Ascending aorta (tissue), 2 donors: ENCODE data around the gene EVI5L. TPM values are rescaled to one million over a fixed set of nuclear protein-coding genes. Genes with fewer than 3 reads are reported as not detected.

Source experiments
- DNase-seq, 2 donors: peaks; one replicate each; pipeline ENCODE4 v3.0.0-alpha.2; 2019; ENCODE audit warnings: low spot score in 2 of 2
- H3K27ac ChIP-seq, 2 donors: fragments of 200-600 bp; sonication (generic); one replicate each; pipeline ENCODE4 v1.5.1; 2016 to 2017; ENCODE audit warnings: mild to moderate bottlenecking in 1 of 2
- H3K27me3 ChIP-seq: fragments of 200-600 bp; sonication (generic); one replicate; pipeline ENCODE4 v1.5.1; 2017
- H3K36me3 ChIP-seq, 2 donors: fragments of 200-600 bp; sonication (generic); one replicate each; pipeline ENCODE4 v1.5.1; 2016
- H3K4me1 ChIP-seq, 2 donors: fragments of 200-600 bp; sonication (generic); one replicate each; pipeline ENCODE4 v1.5.1; 2016 to 2017; ENCODE audit warnings: mild to moderate bottlenecking in 1 of 2
- H3K4me3 ChIP-seq, 2 donors: fragments of 200-600 bp; sonication (generic); one replicate each; pipeline ENCODE4 v1.5.1; 2016 to 2017; ENCODE audit warnings: mild to moderate bottlenecking in 1 of 2
- H3K9me3 ChIP-seq, 2 donors: fragments of 200-600 bp; sonication (generic); one replicate each; pipeline ENCODE4 v1.5.1; 2016
- intact Hi-C: fragments of 100-400 bp; cut with DNase I; formaldehyde crosslinking; loops from one replicate; pipeline ENCODE4 v1.15.1; 2023
- total RNA-seq: library from RNA; depleted of rRNA; stranded (reverse); fragments of >200 nt; gene quantifications from one replicate; pipeline ENCODE4 v1.1.0, GENCODE V29; 2016
- TF ChIP-seq, protein P1 (sequence below), 3 experiments: fragments of 200-600 bp in 2 of 3; fragments of 450-650 bp in 1 of 3; sonication (generic) in 2 of 3; IDR thresholded peaks; one replicate each; pipeline ENCODE4 v1.5.1; 2016 to 2019; ENCODE audit warnings: antibody characterized with exemption in 3 of 3, mild to moderate bottlenecking in 1 of 3, moderate library complexity in 1 of 3

The EVI5L gene
- total RNA-seq, 1 donor from 2014 or later, result 27.7 TPM

DNA sequence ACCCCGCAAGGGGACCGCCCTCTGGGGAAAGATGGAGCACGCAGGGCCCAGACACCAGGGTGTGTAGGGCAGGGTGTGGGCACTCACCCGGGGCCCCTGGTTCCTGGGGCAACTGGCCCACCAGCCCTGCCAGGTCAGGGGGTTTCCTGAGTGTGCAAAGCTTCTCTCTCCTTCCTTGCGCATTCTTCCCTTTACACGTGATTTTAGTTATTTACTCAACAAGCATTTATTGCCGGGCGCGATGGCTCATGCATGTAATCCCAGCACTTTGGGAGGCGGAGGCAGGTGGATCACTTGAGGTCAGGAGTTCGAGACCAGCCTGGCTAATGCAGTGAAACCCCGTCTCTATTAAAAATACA is 23.7 kb downstream of the EVI5L start:
- Histone ChIP-seq H3K27ac (no peak overlapping the region), H3K27me3 (no peaks in the 10 kb centered on the region), H3K36me3 (peaks cover 2 to 9% of the 10 kb centered on the region in 2 donors), H3K4me3 (no peak overlapping the region), H3K9me3 (no peaks in the 10 kb centered on the region), H3K4me1 (no peaks in the 10 kb centered on the region)
- intact Hi-C loops, result loop anchor here (5.0 kb wide), 1 partner anchor 154 kb away; the partner anchor contains the start of gene ELAVL1
- no peak for DNase-seq
- TF ChIP-seq, protein P1, sequence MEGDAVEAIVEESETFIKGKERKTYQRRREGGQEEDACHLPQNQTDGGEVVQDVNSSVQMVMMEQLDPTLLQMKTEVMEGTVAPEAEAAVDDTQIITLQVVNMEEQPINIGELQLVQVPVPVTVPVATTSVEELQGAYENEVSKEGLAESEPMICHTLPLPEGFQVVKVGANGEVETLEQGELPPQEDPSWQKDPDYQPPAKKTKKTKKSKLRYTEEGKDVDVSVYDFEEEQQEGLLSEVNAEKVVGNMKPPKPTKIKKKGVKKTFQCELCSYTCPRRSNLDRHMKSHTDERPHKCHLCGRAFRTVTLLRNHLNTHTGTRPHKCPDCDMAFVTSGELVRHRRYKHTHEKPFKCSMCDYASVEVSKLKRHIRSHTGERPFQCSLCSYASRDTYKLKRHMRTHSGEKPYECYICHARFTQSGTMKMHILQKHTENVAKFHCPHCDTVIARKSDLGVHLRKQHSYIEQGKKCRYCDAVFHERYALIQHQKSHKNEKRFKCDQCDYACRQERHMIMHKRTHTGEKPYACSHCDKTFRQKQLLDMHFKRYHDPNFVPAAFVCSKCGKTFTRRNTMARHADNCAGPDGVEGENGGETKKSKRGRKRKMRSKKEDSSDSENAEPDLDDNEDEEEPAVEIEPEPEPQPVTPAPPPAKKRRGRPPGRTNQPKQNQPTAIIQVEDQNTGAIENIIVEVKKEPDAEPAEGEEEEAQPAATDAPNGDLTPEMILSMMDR (IDR thresholded peaks at IDR 0.05), result no peak

DNA sequence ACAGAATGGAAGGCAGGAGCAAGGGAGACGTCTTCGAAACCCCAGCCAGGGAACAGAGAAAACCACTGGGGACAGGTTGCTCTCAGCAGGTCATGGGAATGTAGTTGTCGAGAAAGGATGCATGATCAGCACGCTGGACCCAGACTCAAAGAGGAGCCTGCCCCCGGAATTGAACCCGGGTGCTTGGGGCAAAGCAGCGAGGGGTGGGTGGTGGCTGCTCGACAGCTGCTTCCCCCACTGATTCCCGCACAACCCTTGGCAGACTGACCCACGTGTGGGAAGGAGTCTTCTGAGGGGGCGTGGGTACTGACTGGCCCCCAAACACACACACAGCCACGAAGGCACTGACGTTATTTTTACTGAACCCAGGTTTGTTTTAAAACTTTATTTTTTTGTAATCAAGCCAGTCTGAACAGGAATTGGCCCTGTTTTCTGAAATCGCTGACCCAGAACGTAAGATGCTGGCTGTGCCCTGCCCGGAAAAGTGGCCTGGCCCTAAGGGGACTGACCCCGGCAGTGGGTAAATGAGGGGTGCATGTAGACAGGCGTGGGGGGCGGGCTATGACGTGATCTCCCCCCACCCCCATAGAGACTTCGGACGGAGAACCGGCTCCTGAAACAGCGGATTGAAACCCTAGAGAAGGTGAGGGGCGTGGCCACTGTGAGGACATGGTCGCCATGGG is 25.5 kb downstream of the EVI5L start:
- DNase-seq, result no peak
- Histone ChIP-seq H3K27me3 (no peaks in the 10 kb centered on the region), H3K4me1 (no peaks in the 10 kb centered on the region), H3K36me3 (peaks cover under 1 to 14% of the 10 kb centered on the region in 2 donors), H3K4me3 (no peak overlapping the region), H3K9me3 (no peaks in the 10 kb centered on the region), H3K27ac (no peak overlapping the region)
- intact Hi-C loops, result no loop called here
- TF ChIP-seq, protein P1 (IDR thresholded peaks at IDR 0.05), result no peak

GRCh38 chr19:7856109-7856591 is 26.1 kb downstream of the EVI5L start:
- H3K9me3 ChIP-seq, result no peaks in the 10 kb centered on the region
- H3K36me3 ChIP-seq, result peaks cover 6 to 14% of the 10 kb centered on the region in 2 donors
- no peaks in the 10 kb centered on the region for H3K27me3 ChIP-seq
- H3K4me3 ChIP-seq, result no peak overlapping the region
- H3K4me1 ChIP-seq, result no peaks in the 10 kb centered on the region
- no peak for DNase-seq
- intact Hi-C loops, result no loop called here
- TF ChIP-seq, protein P1 (IDR thresholded peaks at IDR 0.05), result no peak
- H3K27ac ChIP-seq, result no peak overlapping the region

GRCh38 chr19:7856679-7857663 is 27.0 kb downstream of the EVI5L start:
- intact Hi-C loops, result no loop called here
- H3K4me1 ChIP-seq, result no peaks in the 10 kb centered on the region
- no peak for DNase-seq
- H3K27me3 ChIP-seq, result no peaks in the 10 kb centered on the region
- no peak overlapping the region for H3K27ac ChIP-seq
- H3K4me3 ChIP-seq, result no peak overlapping the region
- peaks cover 6 to 14% of the 10 kb centered on the region in 2 donors for H3K36me3 ChIP-seq
- H3K9me3 ChIP-seq, result no peaks in the 10 kb centered on the region
- TF ChIP-seq, protein P1 (IDR thresholded peaks at IDR 0.05), result no peak

GRCh38 chr19:7857727-7858108 is 27.7 kb downstream of the EVI5L start:
- TF ChIP-seq, protein P1 (IDR thresholded peaks at IDR 0.05), result no peak
- Histone ChIP-seq H3K27ac (no peak overlapping the region), H3K27me3 (no peaks in the 10 kb centered on the region), H3K4me3 (no peak overlapping the region), H3K9me3 (no peaks in the 10 kb centered on the region), H3K4me1 (no peaks in the 10 kb centered on the region), H3K36me3 (peaks cover 6 to 14% of the 10 kb centered on the region in 2 donors)
- intact Hi-C loops, result no loop called here
- DNase-seq, result no peak
